HK-2 (cell line): Measurements from ENCODE around the gene ACAA1.
"Not testable (repeated sequence)": the region's sequence is repeated elsewhere in the genome, so short reads cannot be mapped to it uniquely, and the experiment has no call there.

Experiments used
- DNase-seq: peaks from one replicate; pipeline ENCODE4 v3.0.0-alpha.2; 2018; ENCODE audit not compliant: unreplicated experiment

Gene ACAA1, protein sequence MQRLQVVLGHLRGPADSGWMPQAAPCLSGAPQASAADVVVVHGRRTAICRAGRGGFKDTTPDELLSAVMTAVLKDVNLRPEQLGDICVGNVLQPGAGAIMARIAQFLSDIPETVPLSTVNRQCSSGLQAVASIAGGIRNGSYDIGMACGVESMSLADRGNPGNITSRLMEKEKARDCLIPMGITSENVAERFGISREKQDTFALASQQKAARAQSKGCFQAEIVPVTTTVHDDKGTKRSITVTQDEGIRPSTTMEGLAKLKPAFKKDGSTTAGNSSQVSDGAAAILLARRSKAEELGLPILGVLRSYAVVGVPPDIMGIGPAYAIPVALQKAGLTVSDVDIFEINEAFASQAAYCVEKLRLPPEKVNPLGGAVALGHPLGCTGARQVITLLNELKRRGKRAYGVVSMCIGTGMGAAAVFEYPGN

DNA sequence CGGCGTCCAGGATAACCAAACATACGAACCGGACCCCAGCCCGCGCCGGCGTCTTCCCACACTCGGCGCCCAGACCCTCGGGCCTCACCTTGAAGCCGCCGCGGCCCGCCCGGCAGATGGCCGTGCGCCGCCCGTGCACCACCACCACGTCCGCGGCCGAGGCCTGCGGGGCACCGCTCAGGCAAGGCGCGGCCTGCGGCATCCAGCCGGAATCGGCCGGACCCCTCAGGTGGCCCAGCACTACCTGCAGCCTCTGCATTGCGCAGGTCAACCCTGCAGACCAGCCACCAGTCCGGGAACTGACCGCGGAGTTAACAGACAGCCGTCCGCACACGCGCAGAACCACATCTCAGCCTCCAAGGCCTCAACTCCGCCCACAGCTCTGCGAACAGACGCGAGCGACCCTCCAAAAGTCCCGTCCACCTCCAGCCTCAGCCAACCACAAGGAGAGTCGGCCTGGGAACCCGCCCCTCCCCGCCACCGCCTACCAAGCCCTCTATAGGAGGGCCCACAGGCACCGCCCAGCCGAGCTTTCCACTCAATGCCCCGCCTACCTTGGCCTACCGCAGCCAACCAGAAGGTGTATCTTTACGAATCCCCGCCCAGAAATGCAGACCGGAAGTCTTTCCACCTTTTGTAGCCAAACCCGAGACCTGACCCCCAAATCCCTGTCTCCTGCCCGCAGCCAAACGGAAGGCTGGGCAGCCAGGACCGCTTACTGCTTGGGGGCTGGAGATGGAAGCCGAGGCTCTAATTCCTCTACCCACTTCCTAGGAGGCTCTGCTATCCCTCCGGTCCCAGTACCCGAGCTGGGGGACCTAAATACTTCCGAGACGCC lies at the start of gene ACAA1:
ACAA1 (minus strand) TSS at position 351 of the 838 bp plus-strand sequence; CDS start at position 259, 92 bp downstream.
- peak; percentile 98 for DNase-seq

DNA sequence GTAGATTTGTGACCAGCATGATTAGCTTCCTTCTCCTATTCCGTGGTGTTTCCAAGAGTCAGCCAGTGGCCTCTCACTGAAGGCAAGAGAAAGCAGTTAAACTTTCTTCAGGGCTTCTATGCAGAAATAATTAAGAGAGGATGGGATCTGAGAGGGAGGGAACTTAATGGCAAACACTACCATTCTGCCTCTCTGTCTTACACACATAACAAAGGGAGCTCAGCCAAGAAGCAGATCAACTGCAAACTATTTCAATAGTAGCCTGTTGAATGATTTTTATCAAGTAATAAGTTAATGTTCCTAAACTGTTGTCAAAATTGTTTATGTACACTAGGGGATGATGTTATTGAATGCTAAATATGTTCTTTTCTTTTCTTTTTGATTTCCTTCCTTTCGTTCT lies 40.3 kb upstream of the ACAA1 start:
- no peak for DNase-seq

DNA sequence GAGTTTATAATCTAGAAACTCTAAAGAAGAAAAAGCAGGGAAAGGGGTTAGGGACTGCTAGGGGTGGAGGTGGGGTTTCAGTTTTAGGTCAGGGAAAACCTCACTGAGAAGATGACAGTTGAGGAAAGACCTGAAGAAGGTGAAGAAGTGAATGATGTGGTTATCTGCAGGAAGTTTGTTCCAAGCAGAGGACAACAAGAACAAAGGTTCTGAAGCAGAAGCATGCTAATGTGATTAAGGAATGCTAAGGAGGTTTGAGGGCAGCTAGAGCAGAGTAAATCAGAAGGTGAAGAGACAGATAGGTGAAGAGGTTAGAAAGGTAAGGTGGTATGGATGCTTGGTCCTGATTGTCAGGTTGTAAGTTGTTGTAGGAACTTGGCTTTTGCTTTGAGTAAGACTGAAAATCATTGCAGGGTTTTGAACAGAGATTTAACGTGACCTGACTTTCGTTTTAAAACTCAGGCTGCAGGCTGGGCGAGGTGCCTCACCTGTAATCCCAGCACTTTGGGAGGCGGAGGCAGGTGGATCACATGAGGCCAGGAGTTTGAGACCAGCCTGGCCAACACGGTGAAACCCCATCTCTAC lies 37.0 kb upstream of the ACAA1 start:
- no peak for DNase-seq

DNA sequence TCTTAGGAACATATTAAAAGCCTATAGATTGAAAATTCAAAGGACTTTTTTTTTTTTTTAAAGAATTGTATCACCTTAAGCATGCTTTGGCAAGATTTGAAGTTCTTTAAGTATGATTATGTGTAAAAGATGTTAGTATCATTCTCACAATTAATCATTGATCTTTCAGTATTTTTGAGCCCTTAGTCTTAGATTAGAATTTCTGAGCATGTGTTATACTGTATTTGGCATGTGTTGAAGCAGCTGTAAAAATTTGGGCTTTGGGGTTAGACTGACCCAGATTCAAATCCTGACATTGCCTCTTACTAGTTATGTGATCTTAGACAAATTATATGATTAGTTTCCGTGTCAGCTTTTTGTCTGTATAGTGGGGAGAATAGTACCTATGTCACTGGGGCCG lies 34.7 kb upstream of the ACAA1 start:
- no peak for DNase-seq

DNA sequence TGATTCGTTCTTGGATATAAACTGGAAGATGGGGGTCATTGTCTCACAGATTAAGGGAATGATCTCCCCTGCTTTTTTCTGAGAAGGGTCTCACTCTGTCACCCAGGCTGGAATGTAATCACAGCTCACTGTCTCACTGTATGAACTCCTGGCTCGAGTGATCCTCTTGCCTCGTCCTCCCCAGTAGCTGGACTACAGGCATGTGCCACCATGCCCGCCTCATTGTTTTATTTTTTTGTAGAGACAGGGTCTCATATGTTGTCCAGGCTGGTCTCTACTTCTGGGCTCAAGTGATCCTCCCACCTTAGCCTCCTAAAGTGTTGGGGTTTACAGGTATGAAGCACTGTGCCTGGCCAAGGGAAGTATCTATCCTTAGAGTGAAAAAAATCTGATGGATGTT lies 33.8 kb upstream of the ACAA1 start:
- no peak for DNase-seq

DNA sequence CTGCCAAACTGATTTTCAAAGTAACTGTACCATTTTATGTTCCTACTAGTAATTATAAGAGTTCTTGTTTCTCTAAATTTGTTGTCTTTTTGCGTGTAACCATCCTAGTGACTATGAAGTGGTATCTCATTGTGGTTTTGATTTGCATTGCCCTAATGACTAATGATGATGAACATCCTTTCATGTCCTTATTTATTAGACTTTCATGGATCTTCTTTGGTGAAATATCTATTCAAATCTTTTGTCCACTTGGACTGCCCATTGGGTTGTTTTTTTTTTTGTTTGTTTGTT lies 32.0 kb upstream of the ACAA1 start:
- no peak for DNase-seq

DNA sequence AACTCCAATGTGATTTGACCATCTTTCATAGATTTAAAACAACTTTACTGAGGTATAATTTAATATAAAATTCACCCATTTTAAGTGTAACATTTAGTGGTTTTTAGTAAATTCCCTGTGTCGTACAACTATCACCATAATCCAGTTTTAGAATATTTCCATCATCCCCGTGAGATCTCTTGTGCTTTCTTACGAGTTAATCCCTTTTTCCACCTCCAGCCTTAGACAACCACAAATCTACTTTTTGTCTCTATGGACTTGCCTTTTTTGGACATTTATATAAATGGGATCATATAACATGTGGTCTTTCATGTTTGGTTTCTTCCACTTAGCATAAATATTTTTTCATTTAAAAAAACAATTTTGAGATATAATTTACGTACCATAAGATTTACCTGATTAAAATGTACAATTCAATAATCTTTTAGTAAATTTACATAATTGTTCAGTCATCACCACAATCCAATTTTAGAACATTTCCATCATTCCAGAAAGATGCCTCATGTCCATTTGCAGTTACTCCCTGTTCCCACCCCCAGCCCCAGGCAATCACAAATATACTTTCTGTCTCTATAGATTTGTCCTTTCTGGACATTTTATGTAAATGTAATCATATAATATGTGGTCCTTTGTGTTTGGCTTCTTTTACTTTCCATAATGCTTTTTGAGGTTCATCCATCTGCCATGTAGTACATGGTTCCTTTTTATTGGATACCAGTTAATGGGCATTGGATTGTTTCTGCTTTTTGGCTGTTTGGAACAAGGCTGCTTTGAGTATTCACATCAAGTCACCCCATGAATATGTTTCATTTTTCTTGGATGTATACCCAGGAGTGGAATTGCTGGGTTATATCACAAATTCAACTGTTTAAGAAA lies 31.5 kb upstream of the ACAA1 start:
- no peak for DNase-seq

DNA sequence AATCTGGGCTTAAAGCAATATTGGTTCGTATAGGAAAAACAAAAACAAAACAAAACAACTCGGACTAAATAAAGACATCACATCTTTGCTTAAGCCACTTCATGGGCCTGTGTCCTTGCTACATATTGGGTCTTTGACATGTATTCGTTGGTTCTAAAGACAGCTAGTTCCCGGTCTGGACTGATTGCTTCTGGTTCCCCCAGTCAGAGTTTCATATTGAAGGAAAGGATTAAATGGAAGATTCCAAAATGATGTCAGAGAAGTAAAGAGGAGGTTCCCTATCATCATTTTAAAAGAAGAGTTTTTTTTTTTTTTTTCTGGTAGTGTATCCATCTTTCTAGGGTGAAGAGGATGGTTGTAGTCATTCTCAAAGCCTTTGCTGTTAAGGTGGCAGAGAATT lies 30.7 kb upstream of the ACAA1 start:
- DNase-seq, result no peak

DNA sequence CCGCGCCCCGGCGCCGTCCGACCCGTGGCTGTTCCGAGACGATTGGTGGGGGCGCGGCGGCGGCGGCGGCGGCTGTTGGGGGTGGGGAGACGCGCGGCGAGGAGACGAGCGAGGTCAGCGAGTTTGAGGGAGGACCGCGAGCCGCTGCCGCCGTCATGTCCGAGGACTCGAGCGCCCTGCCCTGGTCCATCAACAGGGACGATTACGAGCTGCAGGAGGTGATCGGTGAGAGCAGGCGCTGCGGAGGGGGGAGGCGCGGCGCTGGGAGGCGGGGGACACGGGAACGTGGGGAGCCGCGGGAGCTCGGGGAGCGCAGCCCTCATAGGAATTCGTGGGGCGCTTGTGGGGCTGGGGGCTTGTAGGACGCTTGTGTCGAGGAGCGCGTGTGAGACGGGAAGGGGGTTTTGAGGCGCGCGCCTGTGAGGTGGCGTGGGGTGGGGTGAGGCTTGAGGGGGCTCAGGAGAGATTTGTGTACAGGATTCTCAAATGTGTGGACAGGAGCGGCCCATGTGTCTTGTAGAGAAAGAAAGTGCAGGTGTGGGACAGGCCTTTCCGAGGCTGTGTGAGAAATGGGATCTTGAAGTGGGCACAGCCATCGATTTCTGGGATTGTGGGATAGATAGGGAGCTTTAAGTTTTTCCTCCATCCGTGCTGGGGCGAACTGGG lies 28.9 kb upstream of the ACAA1 start:
- peak; percentile 14 for DNase-seq

DNA sequence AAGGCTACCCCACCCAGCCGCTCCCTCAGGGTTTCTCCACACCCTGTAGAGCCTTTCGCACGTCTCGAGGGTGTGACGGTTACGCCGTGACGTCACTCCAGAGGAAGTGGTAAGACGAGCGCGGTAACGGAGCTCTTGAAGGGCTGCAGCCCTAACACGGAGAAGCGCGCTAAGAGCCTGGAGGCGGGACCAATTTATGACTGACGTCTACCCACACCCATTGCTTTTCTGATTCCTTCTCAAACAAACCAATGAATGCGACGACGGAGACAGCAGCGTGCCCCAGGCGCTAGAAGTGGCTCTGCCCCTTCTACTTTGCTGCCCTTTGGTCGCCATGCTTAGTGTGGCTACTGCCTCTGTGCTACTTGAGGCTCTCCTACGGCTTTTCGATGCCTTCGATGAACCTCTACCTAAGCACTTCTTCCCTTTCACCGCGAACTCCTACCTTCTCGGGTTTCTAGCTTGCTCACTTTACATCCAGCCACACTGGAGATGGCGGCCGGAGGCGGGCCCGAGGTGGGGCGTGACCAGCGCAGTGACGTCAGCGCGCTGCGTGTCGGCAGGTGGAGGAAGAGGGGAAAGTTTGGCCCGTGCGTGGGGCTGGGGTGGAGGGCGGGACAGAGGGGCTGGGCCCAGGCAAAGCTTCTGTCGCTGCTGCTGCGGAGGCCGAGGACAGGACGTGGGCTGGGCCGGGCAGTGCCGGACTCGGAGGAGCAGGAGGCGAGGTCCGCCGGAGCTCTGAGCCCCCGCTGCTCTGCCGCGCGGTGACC lies 28.2 kb upstream of the ACAA1 start, which contains the start of gene OXSR1:
OXSR1 (plus strand) TSS at position 586 of the 770 bp plus-strand sequence. CDS start 340 bp downstream, outside the sequence.
- peak; percentile 92 for DNase-seq

DNA sequence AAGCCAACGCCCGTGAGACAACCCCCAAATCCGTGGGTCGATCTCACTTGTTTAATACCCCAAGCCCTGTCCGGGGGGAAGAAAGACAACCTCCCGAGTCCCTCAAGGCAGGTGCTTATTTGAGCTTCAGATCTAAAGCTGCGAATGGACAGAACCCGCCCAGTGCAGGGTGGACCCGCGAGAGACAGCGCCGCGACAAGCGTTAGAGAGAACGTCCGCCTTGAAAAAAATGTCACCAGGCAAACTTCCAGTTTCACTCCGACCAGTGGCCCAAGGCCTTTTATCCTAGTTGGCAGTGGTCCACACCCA lies 27.7 kb upstream of the ACAA1 start:
- DNase-seq, result no peak

DNA sequence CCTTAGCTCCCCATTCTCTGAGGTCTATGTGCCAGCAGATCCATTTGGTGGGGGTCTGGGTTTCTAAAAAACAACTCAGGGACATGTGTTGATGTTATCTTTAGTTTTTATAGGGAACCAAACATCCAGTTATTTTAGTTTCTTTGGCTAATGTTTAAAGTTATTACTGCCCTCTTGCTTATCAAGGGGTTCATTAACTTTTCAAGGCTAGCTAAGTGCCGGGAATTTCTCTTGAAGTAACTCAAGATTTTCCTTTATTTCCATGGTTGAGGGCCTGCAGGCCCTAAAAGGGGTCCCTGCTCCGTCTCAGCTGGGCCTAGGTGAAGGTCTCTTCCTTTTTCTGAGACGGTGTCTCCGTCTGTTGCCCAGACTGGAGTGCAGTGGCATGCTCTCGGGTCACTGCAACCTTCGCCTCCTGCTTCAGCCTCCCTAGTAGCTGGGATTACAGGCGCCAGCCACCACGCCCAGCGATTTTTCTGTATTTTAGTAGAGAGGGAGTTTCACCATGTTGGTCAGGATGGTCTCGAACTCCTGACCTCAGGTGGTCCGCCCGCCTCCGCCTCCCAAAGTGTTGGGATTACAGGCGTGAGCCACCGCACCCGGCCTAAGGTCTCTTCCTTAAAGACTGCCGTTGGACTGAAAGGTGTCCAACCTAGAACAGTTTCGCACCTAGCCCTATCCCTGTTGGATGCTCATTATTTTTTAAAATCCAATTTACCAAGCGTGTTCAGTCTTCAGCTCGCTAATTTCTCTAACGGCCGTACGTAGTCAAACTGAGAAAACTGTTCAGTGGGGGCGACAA lies 27.1 kb upstream of the ACAA1 start:
- no peak for DNase-seq

DNA sequence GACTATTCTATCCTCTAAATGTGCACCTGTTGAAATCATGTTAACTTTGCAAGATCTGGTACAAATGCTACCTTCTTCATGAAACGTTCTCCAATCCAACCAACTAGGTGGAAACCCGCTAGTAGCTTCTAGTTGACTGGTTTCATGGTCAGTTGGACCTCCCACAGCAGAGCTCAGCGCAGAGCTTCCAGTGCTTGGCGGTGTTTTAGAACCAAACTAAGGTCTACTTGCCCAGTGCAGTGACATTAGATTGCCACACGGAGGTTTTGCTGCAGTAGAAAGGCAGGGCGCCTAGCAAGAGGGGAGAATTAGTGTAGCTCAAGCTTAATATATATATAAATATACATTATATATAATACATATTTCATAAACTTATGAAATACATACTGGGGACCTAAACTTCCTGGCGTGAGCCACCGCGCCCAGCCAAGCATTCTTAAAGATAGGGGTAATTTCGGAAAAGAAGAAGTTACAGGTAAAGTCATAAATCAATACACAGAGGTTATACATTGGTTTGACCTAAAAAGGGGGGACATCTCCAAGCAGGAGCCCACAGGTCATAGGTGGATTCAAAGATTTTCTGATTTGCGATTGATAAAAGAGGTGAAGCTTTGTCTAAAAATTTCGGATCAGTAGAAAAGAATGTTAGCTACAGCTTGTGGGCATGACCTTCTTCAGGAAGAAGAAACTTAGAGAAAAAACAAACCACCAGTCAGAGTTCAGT lies 26.4 kb upstream of the ACAA1 start:
- no peak for DNase-seq

DNA sequence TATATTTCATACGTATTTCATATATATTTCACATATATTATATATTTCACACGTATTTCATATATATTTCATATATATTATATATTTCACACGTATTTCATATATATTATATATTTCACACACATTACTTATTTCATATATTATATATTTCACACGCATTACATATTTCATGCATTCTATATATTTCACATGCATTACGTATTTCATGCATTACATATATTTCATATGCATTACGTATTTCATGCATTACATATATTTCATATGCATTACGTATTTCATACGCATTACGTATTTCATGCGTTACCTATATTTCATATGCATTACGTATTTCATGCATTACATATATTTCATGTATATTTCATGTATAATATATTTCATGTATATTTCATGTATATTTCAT lies 23.8 kb upstream of the ACAA1 start:
- DNase-seq, result not testable (repeated sequence)

DNA sequence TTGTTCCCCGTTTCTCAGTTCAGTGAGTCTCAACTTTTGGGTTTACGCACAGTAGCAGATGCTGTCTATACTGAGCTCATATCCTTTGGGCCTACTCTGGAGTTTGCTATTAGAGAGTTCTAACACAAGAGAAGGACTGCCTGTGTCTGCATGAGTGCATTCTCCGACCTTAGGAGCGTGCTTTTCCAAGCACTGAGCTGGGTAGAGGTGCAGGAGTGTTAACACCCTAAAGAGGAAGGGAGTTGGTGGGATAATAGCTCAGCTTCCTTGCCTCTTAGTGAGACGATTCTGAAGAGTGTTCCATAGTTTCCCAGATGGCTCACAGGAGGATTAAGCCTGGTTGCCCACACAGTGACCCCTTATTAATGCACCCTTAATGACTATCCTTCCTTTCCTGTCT lies 21.5 kb upstream of the ACAA1 start:
- DNase-seq, result no peak

DNA sequence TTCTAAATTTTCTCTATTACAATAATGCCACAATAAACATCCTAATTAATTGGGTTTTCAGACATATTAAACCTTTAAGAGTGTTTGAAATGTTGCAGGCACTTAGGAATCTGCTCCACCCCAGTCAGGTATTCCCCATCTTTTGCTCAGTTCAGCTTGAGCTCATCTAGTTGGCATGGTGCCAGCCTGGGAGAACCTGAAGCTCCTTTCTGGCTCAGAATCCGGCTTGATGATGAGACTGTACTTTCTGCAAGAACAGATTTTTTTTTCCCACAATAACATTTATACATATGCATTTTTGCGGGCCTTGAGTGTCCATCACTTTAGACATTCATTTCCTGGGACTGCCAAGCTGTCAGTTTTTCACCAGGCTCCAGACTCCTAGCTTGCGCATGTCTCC lies 20.7 kb upstream of the ACAA1 start:
- DNase-seq, result no peak

DNA sequence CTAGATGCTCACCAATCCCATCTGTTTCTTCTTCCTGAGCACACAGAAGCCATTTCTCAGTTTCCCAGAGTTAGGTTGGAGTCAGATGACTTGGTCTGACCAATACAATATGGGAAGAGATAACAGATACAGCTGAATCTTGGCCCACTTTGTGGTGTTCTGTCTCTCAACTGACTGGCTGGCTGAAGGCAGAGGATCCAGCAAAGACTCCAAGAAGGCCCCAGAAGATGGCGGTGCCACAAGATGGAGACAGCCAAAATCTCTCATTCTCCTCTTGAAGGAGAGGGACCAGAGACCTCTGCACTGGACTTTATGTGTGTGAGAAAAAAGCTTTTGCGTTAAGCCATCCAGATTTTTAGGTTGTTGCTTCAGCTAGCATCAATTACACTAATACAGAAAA lies 20.2 kb upstream of the ACAA1 start:
- no peak for DNase-seq

DNA sequence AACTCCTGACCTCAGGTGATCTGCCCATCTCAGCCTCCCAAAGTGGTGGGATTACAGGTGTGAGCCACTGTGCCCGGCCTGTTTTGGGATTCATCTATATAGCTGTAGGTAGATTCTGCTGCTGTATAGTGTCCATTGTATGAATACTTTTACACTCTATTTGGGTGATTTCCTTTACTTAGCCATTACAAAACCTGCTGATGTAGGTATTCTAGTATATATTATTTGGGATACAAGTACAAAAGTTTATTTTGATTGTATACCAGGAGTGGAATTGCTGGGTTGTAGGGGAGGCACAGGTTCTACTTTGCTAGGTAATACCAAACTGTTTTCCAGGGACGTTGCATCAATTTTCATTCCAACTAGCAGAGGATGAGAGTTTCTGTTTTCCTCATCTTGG lies 18.9 kb upstream of the ACAA1 start:
- no peak for DNase-seq

DNA sequence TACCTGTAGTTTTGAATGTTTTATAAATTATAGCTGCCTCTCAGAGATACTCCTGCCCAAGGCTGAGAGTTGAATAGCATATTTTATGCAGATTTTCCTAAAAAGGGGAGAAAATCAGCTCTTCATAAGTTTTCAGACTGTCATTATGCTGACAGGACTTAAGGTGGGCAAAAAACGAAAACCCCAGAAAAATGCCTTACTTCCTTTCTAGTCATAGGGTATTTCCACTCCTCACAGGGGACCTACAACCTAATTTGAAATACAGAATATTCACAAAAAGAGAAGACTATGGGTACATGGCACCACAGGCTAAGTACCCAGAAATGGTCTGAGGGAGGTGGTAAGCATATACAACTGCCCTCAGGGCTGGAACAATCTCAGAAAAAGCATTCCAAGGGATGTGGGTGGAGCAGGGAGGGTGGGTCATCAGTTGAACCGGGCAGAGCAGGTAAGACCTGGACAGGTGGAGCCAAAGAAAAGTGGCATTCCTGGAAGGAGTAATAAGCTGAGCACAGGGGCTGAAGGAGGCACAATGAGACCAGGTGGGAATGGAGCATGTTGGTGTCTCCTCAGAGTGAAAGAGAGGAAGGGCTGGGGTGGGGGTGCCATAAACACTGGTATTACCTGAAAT lies 17.8 kb upstream of the ACAA1 start:
- no peak for DNase-seq
